Erythroblast (primary cell): Measurements from ENCODE around the gene COMTD1.

Experiments
- DNase-seq, 2 experiments: peaks; one replicate each; lab custom pipeline; 2025; lab: John Stamatoyannopoulos, UW
- GATA1 ChIP-seq: IDR thresholded peaks from 2 replicates; pipeline ENCODE4 v1.6.1; 2011; ENCODE audit warnings: low read depth, mild to moderate bottlenecking, control low read depth, low read length, moderate library complexity
- POLR2A ChIP-seq: IDR thresholded peaks from 2 replicates; pipeline ENCODE4 v1.6.1; 2011; ENCODE audit warnings: mild to moderate bottlenecking, low read length

The COMTD1 gene

GRCh38 chr10:75187961-75188426 lies 47.8 kb downstream of the COMTD1 start:
- TF ChIP-seq POLR2A (no peak), GATA1 (no peak)

GRCh38 chr10:75186310-75186709 lies 49.4 kb downstream of the COMTD1 start:
- no peak for DNase-seq
- TF ChIP-seq GATA1, result no peak
- no peak for TF ChIP-seq POLR2A

More at GRCh38 chr10:75187961-75188426, 47.8 kb downstream of the COMTD1 start:
- peak; percentile 70 to 82 for DNase-seq
